GM19467 (cell line): ENCODE data around the gene TAF11L3.
"Not testable (repeated sequence)": the region's sequence is repeated elsewhere in the genome, so short reads cannot be mapped to it uniquely, and the experiment has no call there.

Source experiments
- ATAC-seq: cut with Tn5 transposase; IDR thresholded peaks from one replicate; pipeline ENCODE4 v1.9.1; 2021; ENCODE audit warnings: mild to moderate bottlenecking, moderate library complexity; ENCODE audit not compliant: unreplicated experiment

Gene TAF11L3

DNA sequence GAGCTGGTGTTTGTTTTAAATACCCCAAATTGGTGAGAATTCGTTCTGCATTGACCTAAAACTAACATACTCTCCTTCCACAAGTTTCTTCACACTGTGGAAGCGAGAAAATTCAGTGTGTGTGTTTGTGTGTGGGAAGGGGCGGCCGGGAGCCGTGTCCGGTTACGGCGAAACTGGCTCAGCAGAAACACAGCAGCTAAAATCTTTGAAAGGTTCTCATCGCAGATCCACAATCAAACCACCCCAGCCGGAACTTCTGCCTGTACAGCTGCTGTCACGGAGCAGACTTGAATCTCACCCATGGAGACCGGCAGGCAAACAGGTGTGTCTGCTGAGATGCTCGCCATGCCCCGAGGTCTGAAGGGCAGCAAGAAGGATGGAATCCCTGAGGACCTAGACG is at the start of gene TAF11L3:
TSS of gene TAF11L3 (plus strand) at position 301 of the 400 bp plus-strand sequence.
- not testable (repeated sequence) for ATAC-seq

DNA sequence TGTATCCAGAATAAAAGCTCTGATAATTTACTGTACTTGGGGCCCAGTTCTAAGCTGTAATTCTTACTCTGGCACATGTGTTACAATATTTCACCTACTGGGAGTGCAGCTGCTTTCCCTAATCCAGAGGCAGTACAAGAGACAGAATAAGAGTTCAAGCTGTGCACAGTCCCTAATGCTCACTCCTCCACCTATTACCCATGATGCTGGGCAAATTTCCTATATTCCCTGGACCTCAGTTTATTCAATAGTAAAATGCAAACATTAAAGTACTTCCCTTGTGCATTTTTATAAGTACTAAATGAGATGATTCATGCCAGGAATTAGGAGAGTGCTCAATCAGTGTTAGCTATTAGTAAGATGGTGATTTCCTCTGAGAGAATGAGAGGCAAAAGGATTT is 48.1 kb upstream of the TAF11L3 start:
- no peak for ATAC-seq

DNA sequence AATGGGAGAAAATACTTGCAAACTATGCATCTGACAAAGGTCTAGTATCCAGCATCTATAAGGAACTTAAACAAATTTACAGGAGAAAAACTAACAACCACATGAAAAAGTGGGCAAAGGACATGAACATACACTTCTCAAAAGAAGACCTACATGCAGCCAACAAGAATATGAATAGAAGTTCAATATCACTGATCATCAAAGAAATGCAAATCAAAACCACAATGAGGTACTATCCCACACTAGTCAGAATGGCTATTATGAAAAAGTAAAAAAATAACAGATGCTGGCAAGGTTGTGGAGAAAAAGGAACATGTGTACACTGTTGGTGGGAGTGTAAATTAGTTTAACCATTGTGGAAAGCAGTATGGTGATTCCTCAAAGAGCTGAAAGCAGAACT is 43.1 kb upstream of the TAF11L3 start:
- not testable (repeated sequence) for ATAC-seq

DNA sequence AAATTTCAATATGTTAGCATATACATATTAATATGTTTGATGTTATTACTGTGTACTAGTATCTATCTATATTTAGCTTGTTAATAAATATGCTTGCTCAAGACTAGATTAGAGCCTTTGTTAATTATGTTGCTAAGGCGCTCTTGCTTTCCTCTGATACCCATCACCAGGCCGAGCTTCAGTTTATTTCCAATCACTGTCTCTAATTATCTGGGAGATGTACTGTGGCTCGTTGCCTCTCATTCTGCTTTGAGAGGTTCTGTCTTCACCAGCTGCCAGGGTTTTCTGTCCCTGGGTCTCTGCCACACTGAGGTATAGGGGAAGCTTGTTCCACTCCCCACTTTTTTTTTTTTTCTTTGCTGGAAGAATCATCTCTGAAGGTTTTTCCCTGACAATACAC is 41.1 kb upstream of the TAF11L3 start:
- ATAC-seq, result no peak

DNA sequence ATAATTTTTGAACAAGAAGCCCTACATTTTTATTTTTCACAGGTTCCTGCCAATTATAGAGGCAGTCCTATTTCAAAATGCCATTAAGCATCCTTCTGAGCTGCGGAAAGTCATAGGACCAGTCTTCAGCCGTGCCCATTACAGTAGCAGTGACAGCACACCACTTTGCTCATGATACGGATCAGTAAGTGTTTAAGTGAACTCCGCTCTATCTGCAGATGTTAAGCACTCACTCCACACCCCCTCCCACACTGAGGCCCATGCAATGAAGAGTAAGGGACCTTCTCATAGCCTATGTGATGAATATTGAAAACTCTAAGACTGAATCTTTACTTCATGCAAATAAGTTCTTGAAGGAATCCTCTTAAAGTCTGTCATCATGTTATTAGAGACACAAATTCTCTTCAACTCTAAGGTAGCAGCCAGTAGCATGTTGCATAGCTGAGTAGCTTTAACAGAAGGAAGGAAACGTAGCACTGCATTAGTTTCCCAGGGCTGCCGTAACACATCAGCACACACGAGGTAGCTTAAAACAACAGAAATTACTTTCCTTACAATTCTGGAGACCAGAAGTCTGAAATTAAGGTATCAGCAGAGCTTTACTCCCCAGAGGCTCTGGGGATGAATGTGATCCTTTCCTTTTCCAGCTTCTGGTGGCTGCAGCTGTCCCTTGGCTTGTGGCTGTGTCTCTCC is 40.4 kb upstream of the TAF11L3 start:
- ATAC-seq, result no peak

DNA sequence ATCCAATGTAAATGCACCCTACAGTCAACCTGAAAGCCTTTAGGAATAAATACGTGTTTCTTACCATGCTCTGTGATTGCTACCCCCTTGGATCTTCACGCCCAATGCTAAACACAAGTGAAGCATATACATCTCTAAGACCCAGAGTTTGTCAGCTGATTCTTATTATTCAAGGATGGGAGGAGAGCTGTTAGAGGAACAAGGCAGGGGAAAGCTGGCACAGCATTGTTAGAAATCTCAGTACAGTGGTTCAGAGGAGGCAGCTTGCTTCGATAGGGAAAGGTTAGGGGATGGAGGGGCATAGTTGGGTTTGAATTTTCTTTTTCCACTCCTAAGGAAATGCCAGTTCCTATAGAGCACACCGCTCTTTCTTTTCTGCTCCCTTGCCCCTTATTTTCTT is 36.8 kb upstream of the TAF11L3 start:
- no peak for ATAC-seq

DNA sequence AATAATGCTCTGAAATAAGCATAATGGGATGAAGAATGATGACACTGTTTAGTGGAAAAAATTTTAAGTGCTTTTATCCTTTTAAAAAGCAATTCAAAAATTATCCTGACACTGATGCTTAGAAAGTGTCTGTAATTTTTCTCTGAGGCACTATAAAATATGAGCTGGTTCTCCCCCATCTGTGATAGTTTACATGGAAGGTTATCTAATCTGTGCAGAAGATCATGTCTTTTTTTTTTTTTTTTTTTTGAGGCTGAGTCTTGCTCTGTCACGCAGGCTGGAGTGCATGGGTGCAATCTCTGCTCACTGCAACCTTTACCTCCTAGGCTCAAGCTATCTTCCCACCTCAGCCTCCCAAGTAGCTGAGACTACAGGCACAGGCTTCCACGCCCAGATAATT is 35.4 kb upstream of the TAF11L3 start:
- ATAC-seq, result no peak

DNA sequence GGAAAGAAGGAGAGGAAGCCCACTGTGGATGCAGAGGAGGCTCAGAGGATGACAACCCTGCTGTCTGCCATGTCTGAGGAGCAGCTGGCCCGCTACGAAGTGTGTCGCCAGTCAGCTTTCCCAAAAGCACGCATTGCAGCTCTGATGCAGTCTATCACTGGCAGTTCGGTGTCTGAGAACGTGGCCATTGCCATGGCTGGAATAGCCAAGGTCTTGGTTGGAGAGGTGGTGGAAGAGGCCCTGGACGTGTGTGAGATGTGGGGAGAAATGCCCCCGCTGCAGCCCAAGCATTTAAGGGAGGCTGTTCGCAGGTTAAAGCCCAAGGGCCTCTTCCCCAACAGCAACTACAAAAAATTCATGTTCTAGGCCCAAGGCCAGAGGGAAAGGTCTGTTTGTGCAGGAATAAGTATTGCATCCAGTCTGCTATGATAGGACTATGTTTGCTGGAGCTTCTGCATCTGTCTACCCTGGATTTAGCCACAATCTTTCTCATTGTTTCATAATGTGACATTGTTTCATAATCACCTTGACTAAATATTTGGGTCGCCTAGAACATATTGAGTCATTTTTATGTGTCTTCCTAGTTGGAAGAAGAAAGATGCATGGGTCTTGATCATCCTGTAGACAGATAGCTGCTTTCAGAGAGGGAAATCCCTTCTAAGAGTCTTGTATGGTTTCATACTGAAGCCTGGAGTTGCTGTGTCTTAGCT is 31.5 kb upstream of the TAF11L3 start:
- not testable (repeated sequence) for ATAC-seq

DNA sequence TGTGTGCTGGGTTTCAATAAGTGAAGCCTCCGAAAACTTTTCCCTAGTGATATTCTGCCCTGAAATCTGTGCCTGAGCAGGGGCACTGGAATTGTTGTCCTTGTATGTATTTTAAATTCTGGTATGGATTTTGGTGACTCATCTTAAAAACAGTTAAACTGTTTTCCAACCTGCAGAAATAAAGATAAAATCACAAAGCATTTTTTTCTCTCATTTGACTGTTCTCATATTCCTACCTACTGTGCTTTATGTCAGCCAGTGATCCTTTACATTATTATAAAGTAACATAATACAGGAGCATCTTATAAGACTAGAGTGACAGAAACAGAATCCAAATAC is 31.0 kb upstream of the TAF11L3 start:
- no peak for ATAC-seq

DNA sequence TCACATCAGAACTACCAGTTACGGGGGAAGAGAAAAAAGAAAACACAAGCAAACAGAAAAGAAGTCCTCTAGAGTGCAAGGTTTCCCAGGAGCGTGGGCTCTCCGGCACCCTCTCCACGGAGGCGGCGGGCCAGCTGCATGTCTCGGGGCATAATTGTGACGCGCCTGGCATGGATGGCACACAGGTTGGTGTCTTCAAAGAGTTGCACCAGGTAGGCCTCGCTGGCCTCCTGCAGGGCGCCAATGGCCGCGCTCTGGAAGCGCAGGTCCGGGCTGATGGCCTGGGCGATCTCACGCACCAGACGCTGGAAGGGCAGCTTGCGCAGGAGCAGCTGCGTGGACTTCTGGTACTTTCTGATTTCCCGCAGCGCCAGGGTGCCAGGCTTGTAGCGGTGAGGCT is 26.9 kb upstream of the TAF11L3 start:
- ATAC-seq, result not testable (repeated sequence)

DNA sequence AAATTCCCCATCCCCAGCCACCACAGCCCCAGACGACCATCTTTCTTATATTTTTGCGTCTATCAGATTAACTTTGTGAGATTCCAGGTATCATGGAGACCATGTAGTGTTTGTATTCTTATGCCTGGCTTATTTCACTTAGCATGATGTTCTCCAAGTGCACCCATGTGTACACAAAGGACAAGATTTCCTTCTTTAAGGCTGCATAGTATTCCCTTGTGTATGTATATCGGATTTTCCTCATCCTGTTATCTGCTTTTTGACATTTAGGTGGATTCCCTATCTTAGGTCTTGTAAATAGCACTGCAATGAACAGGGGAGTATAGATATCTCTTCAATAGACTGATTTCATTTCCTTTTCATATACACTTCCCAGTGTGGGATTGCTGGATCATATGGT is 25.4 kb upstream of the TAF11L3 start:
- no peak for ATAC-seq

DNA sequence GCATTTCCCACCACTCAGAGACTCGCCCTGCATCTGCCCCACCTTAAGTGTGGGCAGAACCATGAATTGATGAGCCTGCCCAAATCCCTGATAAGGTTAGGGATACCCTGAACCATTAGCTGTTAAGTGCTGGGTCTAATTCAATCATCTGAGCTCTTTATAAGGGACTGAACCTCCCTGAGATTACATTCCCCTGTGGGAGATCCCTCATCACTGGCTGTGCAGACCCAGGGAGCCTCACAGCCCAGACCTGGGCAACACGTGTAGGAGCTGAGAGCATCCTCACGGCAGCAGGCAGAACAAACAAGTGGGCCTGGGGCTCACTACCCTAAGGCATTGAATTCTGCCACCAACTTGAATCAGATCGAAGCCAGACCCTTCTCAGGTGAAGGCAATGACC is 20.7 kb upstream of the TAF11L3 start:
- no peak for ATAC-seq

DNA sequence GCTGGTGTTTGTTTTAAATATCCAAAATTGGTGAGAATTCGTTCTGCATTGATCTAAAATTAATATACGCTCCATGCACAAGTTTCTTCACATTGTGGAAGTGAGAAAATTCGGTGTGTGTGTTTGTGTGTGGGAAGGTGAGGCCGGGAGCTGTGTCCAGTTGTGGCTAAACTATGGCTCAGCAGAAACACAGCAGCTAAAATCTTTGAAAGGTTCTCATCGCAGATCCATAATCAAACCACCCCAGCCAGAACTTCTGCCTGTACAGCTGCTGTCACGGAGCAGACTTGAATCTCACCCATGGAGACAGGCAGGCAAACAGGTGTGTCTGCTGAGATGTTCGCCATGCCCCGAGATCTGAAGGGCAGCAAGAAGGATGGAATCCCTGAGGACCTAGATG is 20.2 kb upstream of the TAF11L3 start, which contains the start of gene TAF11L2:
TSS of gene TAF11L2 (plus strand) at position 301 of the 400 bp plus-strand sequence.
- not testable (repeated sequence) for ATAC-seq

DNA sequence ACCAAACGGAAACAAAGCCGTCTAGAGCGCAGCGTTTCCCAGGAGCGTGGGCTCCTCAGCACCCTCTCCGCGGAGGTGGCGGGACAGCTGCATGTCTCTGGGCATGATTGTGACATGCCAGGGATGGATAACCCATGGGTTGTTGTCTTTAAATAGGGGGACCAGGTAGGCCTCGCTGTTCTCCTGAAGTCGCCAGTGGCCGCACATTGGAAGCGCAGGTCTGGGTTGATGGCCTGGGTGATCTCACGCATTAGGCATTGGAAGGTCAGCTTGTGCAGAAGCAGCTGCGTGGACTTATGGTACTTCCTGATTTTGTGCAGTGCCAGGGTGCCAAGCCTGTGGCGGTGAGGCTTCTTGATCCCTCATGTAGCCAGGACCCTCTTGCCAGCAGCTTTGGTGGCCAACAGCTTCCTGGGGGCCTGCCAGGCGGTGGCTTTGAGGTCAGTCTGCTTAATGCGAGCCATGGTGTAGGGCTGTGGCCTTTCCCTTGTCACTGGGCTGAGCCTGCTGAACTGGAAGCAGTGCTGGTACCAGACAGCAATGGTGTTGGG is 6.3 kb upstream of the TAF11L3 start:
- no peak for ATAC-seq

DNA sequence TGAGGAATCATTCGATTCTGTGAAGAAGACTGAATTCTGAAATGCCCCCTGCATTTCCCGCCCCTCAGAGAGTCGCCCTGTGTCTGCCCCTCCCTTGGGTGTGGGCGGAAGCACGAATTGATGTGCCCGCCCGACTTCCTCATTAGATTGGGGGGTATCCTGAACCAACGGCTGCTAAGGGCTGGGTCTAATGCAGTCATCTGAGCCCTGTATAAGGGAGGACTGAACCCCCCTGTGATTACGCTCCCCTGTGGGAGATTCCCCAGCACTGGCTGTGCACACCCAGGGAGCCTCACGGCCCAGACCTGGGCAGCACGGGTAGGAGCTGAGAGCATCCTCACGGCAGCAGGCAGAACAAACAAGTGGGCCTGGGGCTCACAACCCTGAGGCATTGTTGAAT is 641 bp upstream of the TAF11L3 start:
- ATAC-seq, result not testable (repeated sequence)

DNA sequence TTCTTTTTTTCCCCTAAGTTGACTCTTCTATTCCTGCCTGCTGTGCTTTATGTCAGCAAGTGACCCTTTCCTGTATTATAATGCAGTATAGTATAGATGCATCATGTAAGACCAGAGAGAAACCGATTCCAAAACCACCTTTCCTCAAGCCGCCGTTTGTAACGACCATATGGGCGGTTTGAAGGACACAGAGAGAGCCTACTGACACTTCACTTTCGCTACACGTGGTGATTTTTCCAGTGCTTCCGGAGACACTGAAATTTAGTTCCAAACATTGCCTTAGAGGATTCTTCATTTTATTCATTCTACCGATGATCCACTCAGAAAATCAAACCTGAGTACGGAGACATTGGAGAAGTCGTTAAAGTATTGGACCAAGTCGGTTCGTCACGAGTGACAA is 1.3 kb downstream of the TAF11L3 start:
- not testable (repeated sequence) for ATAC-seq

DNA sequence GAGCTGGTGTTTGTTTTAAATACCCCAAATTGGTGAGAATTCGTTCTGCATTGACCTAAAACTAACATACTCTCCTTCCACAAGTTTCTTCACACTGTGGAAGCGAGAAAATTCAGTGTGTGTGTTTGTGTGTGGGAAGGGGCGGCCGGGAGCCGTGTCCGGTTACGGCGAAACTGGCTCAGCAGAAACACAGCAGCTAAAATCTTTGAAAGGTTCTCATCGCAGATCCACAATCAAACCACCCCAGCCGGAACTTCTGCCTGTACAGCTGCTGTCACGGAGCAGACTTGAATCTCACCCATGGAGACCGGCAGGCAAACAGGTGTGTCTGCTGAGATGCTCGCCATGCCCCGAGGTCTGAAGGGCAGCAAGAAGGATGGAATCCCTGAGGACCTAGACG is 3.3 kb downstream of the TAF11L3 start, which contains the start of gene TAF11L4:
TSS of gene TAF11L4 (plus strand) at position 301 of the 400 bp plus-strand sequence.
- ATAC-seq, result not testable (repeated sequence)

DNA sequence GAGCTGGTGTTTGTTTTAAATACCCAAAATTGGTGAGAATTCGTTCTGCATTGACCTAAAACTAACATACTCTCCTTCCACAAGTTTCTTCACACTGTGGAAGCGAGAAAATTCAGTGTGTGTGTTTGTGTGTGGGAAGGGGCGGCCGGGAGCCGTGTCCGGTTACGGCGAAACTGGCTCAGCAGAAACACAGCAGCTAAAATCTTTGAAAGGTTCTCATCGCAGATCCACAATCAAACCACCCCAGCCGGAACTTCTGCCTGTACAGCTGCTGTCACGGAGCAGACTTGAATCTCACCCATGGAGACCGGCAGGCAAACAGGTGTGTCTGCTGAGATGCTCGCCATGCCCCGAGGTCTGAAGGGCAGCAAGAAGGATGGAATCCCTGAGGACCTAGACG is 6.8 kb downstream of the TAF11L3 start, which contains the start of gene TAF11L5:
TSS of gene TAF11L5 (plus strand) at position 301 of the 400 bp plus-strand sequence.
- ATAC-seq, result not testable (repeated sequence)

DNA sequence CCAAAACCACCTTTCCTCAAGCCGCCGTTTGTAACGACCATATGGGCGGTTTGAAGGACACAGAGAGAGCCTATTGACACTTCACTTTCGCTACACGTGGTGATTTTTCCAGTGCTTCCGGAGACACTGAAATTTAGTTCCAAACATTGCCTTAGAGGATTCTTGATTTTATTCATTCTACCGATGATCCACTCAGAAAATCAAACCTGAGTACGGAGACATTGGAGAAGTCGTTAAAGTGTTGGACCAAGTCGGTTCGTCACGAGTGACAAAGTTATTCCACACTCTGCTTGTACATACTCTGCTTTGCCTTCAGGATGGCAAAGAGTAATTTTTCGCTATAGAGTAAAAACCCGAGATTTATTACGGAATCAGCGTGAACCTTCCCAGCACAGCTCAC is 8.3 kb downstream of the TAF11L3 start:
- not testable (repeated sequence) for ATAC-seq

DNA sequence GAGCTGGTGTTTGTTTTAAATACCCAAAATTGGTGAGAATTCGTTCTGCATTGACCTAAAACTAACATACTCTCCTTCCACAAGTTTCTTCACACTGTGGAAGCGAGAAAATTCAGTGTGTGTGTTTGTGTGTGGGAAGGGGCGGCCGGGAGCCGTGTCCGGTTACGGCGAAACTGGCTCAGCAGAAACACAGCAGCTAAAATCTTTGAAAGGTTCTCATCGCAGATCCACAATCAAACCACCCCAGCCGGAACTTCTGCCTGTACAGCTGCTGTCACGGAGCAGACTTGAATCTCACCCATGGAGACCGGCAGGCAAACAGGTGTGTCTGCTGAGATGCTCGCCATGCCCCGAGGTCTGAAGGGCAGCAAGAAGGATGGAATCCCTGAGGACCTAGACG is 10.2 kb downstream of the TAF11L3 start, which contains the start of gene TAF11L6:
TSS of gene TAF11L6 (plus strand) at position 301 of the 400 bp plus-strand sequence.
- ATAC-seq, result not testable (repeated sequence)
